GM12878 (cell line): ENCODE results near the gene ISCA2. TPM values are rescaled to one million over a fixed set of nuclear protein-coding genes. Genes with fewer than 3 reads are reported as not detected.

ENCODE experiments used
- ATAC-seq: fragments of 200-7000 bp; cut with Tn5 transposase; 3 replicates; pipeline ENCODE4 v1.9.1; 2020; ENCODE audit warnings: mild to moderate bottlenecking, moderate library complexity
- BruUV-seq: library from RNA; stranded (reverse); fragments of 400-500 nt; replicated peaks from 2 replicates; lab custom pipeline; 2021; lab: Mats Ljungman, UMichigan
- CTCF ChIA-PET: fragments of 300-600 bp; sonication (Branson Sonifier 250); formaldehyde crosslinking; extraction: SDS; loops from one replicate; lab custom pipeline; 2021; ENCODE audit warnings: inconsistent platforms; lab: Yijun Ruan, JAX
- POLR2A ChIA-PET: fragments of 350-600 bp; formaldehyde crosslinking; extraction: SDS; loops from one replicate; lab custom pipeline; 2021; ENCODE audit warnings: inconsistent platforms; lab: Charles Lee
- RAD21 ChIA-PET: fragments of 300-600 bp; sonication (Branson Sonifier 250); formaldehyde crosslinking; loops from one replicate; lab custom pipeline; 2023; ENCODE audit warnings: antibody characterized with exemption; ENCODE audit not compliant: unreplicated experiment; lab: Charles Lee
- SMC1A ChIA-PET: fragments of 300-600 bp; sonication (Branson Sonifier 250); formaldehyde crosslinking; loops from one replicate; lab custom pipeline; 2023; ENCODE audit not compliant: unreplicated experiment, uncharacterized antibody; lab: Charles Lee
- DNase-seq: peaks from one replicate; pipeline ENCODE4 v3.0.0-alpha.2; 2011; ENCODE audit warnings: low read depth, low spot score
- FAIRE-seq: peaks from 3 replicates; lab custom pipeline; 2011; peaks lifted over from hg19 to GRCh38; lab: Jason Lieb, UNC
- H2AFZ ChIP-seq: 2 replicates; pipeline ENCODE4 v1.6.0; 2011; ENCODE audit warnings: low read depth, low read length, control low read depth; ENCODE audit not compliant: control insufficient read depth
- H3K27ac ChIP-seq: 2 replicates; pipeline ENCODE4 v1.5.1; 2011; ENCODE audit warnings: control low read depth; ENCODE audit not compliant: control insufficient read depth, insufficient read depth
- H3K27me3 ChIP-seq, 2 experiments: replicated peaks in 1 of 2; 2 replicates each; pipeline versions ENCODE4 v1.6.0 to v1.6.1; 2011; ENCODE audit warnings: low read length in 1 of 2; ENCODE audit not compliant: control insufficient read depth in 2 of 2, insufficient read depth in 2 of 2
- H3K36me3 ChIP-seq, 2 experiments: 2 replicates each; pipeline ENCODE4 v1.5.1; 2011; ENCODE audit warnings: low read length in 1 of 2; ENCODE audit not compliant: control insufficient read depth in 2 of 2, insufficient read depth in 2 of 2
- H3K4me1 ChIP-seq: 2 replicates; pipeline ENCODE4 v1.6.1; 2011; ENCODE audit warnings: mild to moderate bottlenecking, low read length, moderate library complexity, mixed read lengths; ENCODE audit not compliant: control insufficient read depth, insufficient read depth
- H3K4me2 ChIP-seq: 2 replicates; pipeline ENCODE4 v1.6.0; 2011; ENCODE audit warnings: control low read depth; ENCODE audit not compliant: control insufficient read depth, insufficient read depth
- H3K4me3 ChIP-seq: fragments of 200-600 bp; sonication (generic); 2 replicates; pipeline ENCODE4 v1.5.1; 2016
- H3K79me2 ChIP-seq: 2 replicates; pipeline ENCODE4 v1.6.0; 2011; ENCODE audit warnings: low read length; ENCODE audit not compliant: control insufficient read depth, insufficient read depth
- H3K9ac ChIP-seq: 2 replicates; pipeline ENCODE4 v1.8.0; 2011; ENCODE audit warnings: low read length, control low read depth, mixed read lengths; ENCODE audit not compliant: control insufficient read depth, insufficient read depth
- H3K9me3 ChIP-seq: replicated peaks from 3 replicates; pipeline ENCODE4 v1.5.1; 2011; ENCODE audit warnings: mild to moderate bottlenecking, low read length; ENCODE audit not compliant: control insufficient read depth, insufficient read depth
- H4K20me1 ChIP-seq: 2 replicates; pipeline ENCODE4 v1.6.0; 2011; ENCODE audit not compliant: control insufficient read depth, insufficient read depth
- BMI1 ChIP-seq: fragments of 450-650 bp; IDR thresholded peaks from 2 replicates; pipeline ENCODE4 v1.6.1; 2016; ENCODE audit warnings: mild to moderate bottlenecking, moderate library complexity, borderline replicate concordance
- POLR2AphosphoS2 ChIP-seq: IDR thresholded peaks from 2 replicates; pipeline ENCODE4 v1.6.1; 2011; ENCODE audit warnings: low read depth, mild to moderate bottlenecking, low read length, improper control_type of control experiment, moderate library complexity
- POU2F2 ChIP-seq: IDR thresholded peaks from 3 replicates; pipeline ENCODE4 v1.6.1; 2011; ENCODE audit warnings: low read depth, mild to moderate bottlenecking, low read length, borderline replicate concordance
- RAD21 ChIP-seq: IDR thresholded peaks from 2 replicates; pipeline ENCODE4 v1.6.1; 2011; ENCODE audit warnings: mild to moderate bottlenecking, low read depth, low read length, moderate library complexity; ENCODE audit not compliant: insufficient read depth
- SMC3 ChIP-seq: IDR thresholded peaks from 2 replicates; pipeline ENCODE4 v1.6.1; 2011; ENCODE audit warnings: low read length, improper control_type of control experiment, borderline replicate concordance
- WGBS: methylation state at CpG from one replicate; pipeline ENCODE4 v1.1.6; 2016; ENCODE audit warnings: low lambda C conversion rate; ENCODE audit not compliant: insufficient replicate concordance, insufficient coverage; ENCODE audit errors: missing lambda C conversion rate; 5-methylcytosine and 5-hydroxymethylcytosine counted together
- in situ Hi-C: fragments of 300-500 bp; cut with MboI; formaldehyde crosslinking; loops from 9 replicates; pipeline ENCODE4 v1.14.3; 2018; ENCODE audit warnings: mixed read lengths
- intact Hi-C: fragments of 100-400 bp; cut with micrococcal nuclease; formaldehyde crosslinking; loops from one replicate; pipeline ENCODE4 v1.14.2; 2022; ENCODE audit not compliant: unreplicated experiment
- polyA plus RNA-seq, 11 experiments: library from polyadenylated mRNA; depleted of rRNA in 4 of 11; unstranded in 6 of 11; stranded (reverse) in 5 of 11; fragments of >200 nt; fragmentation: Nextera tagmentation in 4 of 11; fragmentation: Illumina TruSeq in 1 of 11; extraction: Ambion mirVana in 4 of 11; extraction: Trizol in 1 of 11; gene quantifications; 1 replicate in 1 of 11; 2 replicates in 10 of 11; pipeline versions ENCODE4 v1.2.1 to v1.2.3, GENCODE V29; 2011 to 2016; ENCODE audit warnings: inconsistent platforms in 2 of 11, missing spikeins in 2 of 11, low read depth in 1 of 11
- total RNA-seq, 4 experiments: library from RNA; depleted of rRNA in 3 of 4; stranded (reverse); fragments of >200 nt in 3 of 4; fragmentation: Illumina TruSeq in 1 of 4; extraction: Trizol in 1 of 4; gene quantifications; 2 replicates each; pipeline versions ENCODE4 v1.2.1 to v1.2.3, GENCODE V29; 2013 to 2021
- TF ChIP-seq, protein P1 (sequence below), 3 experiments: IDR thresholded peaks in 2 of 3; conservative IDR thresholded peaks in 1 of 3; 2 replicates each; pipeline ENCODE4 v1.5.1; 2011; ENCODE audit warnings: low read depth in 3 of 3, low read length in 3 of 3, mild to moderate bottlenecking in 3 of 3, control low read depth in 2 of 3, moderate library complexity in 2 of 3, inconsistent platforms in 1 of 3, mixed read lengths in 1 of 3; ENCODE audit not compliant: control insufficient read depth in 2 of 3, insufficient read depth in 1 of 3; ENCODE audit errors: extremely low read depth in 1 of 3

The ISCA2 gene
- total and polyA plus RNA-seq, 10 of the 15 experiments (the other 5 are each of a cell fraction or from before 2014, with no cell fraction given), result 7.5 to 116 (median 32.5) TPM

- no peaks in the 10 kb centered on the region for H3K4me1 ChIP-seq
- FAIRE-seq (no peak), DNase-seq (no peak), ATAC-seq (no peak)
- H3K27ac ChIP-seq, result no peak overlapping the region
- ChIA-PET RAD21 (no interaction called here), SMC1A (no interaction called here), POLR2A (no interaction called here), CTCF (no interaction called here)
- H3K9ac ChIP-seq, result no peak overlapping the region
- in situ Hi-C loops (no loop called here), intact Hi-C loops (no loop called here)
- TF ChIP-seq POLR2AphosphoS2 (no peak), BMI1 (peak; percentile 42; the same call in 1 of the 2 replicates)
- no peak overlapping the region for H3K4me3 ChIP-seq
- H4K20me1 ChIP-seq, result no peaks in the 10 kb centered on the region
- no peak overlapping the region for H2AFZ ChIP-seq
- no peaks in the 10 kb centered on the region for H3K79me2 ChIP-seq
- H3K9me3 ChIP-seq, result no peaks in the 10 kb centered on the region
- no TSS peak for BruUV-seq
- 95% methylated on average over 3 of the region's 3 CpGs for WGBS
- H3K4me2 ChIP-seq, result no peak overlapping the region
- H3K36me3 ChIP-seq, result no peaks in the 10 kb centered on the region; a peak in 1 of 4 replicates
- H3K27me3 ChIP-seq, result no peaks in the 10 kb centered on the region
Observed at GRCh38 chr14:74476607-74477006, 17.0 kb upstream of the ISCA2 start.

GRCh38 chr14:74478996-74479635 is 14.4 kb upstream of the ISCA2 start:
- 100% methylated on average over 2 of the region's 2 CpGs for WGBS
- intact Hi-C loops, result no loop called here

More at GRCh38 chr14:74478996-74479635, 14.4 kb upstream of the ISCA2 start:
- FAIRE-seq, result no peak
- no peak for DNase-seq
- H3K27ac ChIP-seq, result no peak overlapping the region
- H3K27me3 ChIP-seq, result no peaks in the 10 kb centered on the region
- H3K79me2 ChIP-seq, result no peaks in the 10 kb centered on the region
- ATAC-seq, result no peak
- H3K9me3 ChIP-seq, result no peaks in the 10 kb centered on the region
- H3K9ac ChIP-seq, result no peak overlapping the region
- no peak overlapping the region for H3K4me2 ChIP-seq
- POLR2A ChIA-PET, result no interaction called here
- CTCF ChIA-PET, result interaction anchor here (0.5 to 1.9 kb wide), 4 partner anchors 13 to 115 kb away, joined by 3 to 5 read pairs (median 3); no protein-coding TSS in a partner anchor
- no TSS peak for BruUV-seq
- no peaks in the 10 kb centered on the region; a peak in 2 of 4 replicates for H3K36me3 ChIP-seq
- no peak overlapping the region for H2AFZ ChIP-seq
- in situ Hi-C loops, result no loop called here
- SMC1A ChIA-PET, result interaction anchor here (1.4 kb wide), 1 partner anchor 116 kb away, joined by 3 read pairs; no protein-coding TSS in a partner anchor
- H3K4me1 ChIP-seq, result no peaks in the 10 kb centered on the region
- no peak overlapping the region for H3K4me3 ChIP-seq
- no peaks in the 10 kb centered on the region for H4K20me1 ChIP-seq
- RAD21 ChIA-PET, result no interaction called here
- TF ChIP-seq POU2F2, result no peak
- TF ChIP-seq, protein P1, sequence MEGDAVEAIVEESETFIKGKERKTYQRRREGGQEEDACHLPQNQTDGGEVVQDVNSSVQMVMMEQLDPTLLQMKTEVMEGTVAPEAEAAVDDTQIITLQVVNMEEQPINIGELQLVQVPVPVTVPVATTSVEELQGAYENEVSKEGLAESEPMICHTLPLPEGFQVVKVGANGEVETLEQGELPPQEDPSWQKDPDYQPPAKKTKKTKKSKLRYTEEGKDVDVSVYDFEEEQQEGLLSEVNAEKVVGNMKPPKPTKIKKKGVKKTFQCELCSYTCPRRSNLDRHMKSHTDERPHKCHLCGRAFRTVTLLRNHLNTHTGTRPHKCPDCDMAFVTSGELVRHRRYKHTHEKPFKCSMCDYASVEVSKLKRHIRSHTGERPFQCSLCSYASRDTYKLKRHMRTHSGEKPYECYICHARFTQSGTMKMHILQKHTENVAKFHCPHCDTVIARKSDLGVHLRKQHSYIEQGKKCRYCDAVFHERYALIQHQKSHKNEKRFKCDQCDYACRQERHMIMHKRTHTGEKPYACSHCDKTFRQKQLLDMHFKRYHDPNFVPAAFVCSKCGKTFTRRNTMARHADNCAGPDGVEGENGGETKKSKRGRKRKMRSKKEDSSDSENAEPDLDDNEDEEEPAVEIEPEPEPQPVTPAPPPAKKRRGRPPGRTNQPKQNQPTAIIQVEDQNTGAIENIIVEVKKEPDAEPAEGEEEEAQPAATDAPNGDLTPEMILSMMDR (IDR thresholded peaks at IDR 0.05 in 2 of 3, conservative IDR thresholded peaks at IDR 0.05 in 1 of 3; ENCODE audit: control insufficient read depth in 2 of 3, extremely low read depth in 1 of 3, insufficient read depth in 1 of 3, low read depth in 3 of 3, low read length in 3 of 3), result peak in 2 of 3 experiments; percentile 18 to 35; a peak in 2 of 6 replicates
- peak; percentile 28; the same call in 1 of the 2 replicates for TF ChIP-seq SMC3
- peak; percentile 47 for TF ChIP-seq RAD21
